ENCODE results near the gene KIR3DL1. TPM values are rescaled to one million over a fixed set of nuclear protein-coding genes. Genes with fewer than 3 reads are reported as not detected.
"Not testable (repeated sequence)": the region's sequence is repeated elsewhere in the genome, so short reads cannot be mapped to it uniquely, and the experiment has no call there.

Gene KIR3DL1
- total and polyA plus RNA-seq, 2 of the 13 experiments (the other 11 are each of a cell fraction or from before 2014, with no cell fraction given), result not detected

GRCh38 chr19:54771018-54771960, 45.0 kb upstream of the KIR3DL1 start:
- H3K4me1 ChIP-seq (ENCODE audit: insufficient read depth, low read length); H3K9ac ChIP-seq (ENCODE audit: insufficient read depth, low read depth, low read length); in situ Hi-C loops (cut with HindIII; ENCODE audit: extremely low pct_ligation_motif_present, low pct_unique_long_range_greater_than_20kb); H2AFZ ChIP-seq (ENCODE audit: low read length); FAIRE-seq; H3K79me2 ChIP-seq (ENCODE audit: insufficient read depth, low read length); H3K36me3 ChIP-seq (replicated peaks in 1 of 2; ENCODE audit: control insufficient read depth in 1 of 2, insufficient read depth in 2 of 2, low read length in 2 of 2); H3K4me3 ChIP-seq (replicated peaks in 1 of 3; ENCODE audit: insufficient read depth in 1 of 3, low read depth in 2 of 3, low read length in 3 of 3); H3K4me2 ChIP-seq (ENCODE audit: low read depth, low read length); intact Hi-C loops (cut with micrococcal nuclease; ENCODE audit: unreplicated experiment); BruUV-seq (replicated peaks); ATAC-seq; H3K27me3 ChIP-seq (ENCODE audit: control insufficient read depth in 1 of 2, insufficient read depth in 2 of 2, low read length in 2 of 2); H3K27ac ChIP-seq (ENCODE audit: extremely low read length, insufficient read depth, low read length); POLR2A ChIA-PET; CTCF ChIA-PET (ENCODE audit: low intra/inter-chr PET ratio, low total read pairs); H3K9me3 ChIP-seq (ENCODE audit: low read length); H4K20me1 ChIP-seq (ENCODE audit: insufficient read depth, low read length): not testable (repeated sequence)
- TF ChIP-seq FOSL2 (CRISPR knock-in tag; IDR thresholded peaks at IDR 0.05), result peak; percentile 35
- DNase-seq (ENCODE audit: low spot score), result peak; percentile 52
- WGBS (ENCODE audit: low lambda C conversion rate), result 14% methylated on average over 11 of the region's 15 CpGs

- DNase-seq (ENCODE audit: low spot score); H3K79me2 ChIP-seq (ENCODE audit: insufficient read depth, low read length); H3K9ac ChIP-seq (ENCODE audit: insufficient read depth, low read depth, low read length); H3K27me3 ChIP-seq (ENCODE audit: control insufficient read depth in 1 of 2, insufficient read depth in 2 of 2, low read length in 2 of 2); H3K27ac ChIP-seq (ENCODE audit: extremely low read length, insufficient read depth, low read length); FAIRE-seq; ATAC-seq; intact Hi-C loops (cut with micrococcal nuclease; ENCODE audit: unreplicated experiment); H3K4me2 ChIP-seq (ENCODE audit: low read depth, low read length); POLR2A ChIA-PET; H4K20me1 ChIP-seq (ENCODE audit: insufficient read depth, low read length); H3K4me3 ChIP-seq (replicated peaks in 1 of 3; ENCODE audit: insufficient read depth in 1 of 3, low read depth in 2 of 3, low read length in 3 of 3); H3K36me3 ChIP-seq (replicated peaks in 1 of 2; ENCODE audit: control insufficient read depth in 1 of 2, insufficient read depth in 2 of 2, low read length in 2 of 2); in situ Hi-C loops (cut with HindIII; ENCODE audit: extremely low pct_ligation_motif_present, low pct_unique_long_range_greater_than_20kb); CTCF ChIA-PET (ENCODE audit: low intra/inter-chr PET ratio, low total read pairs); H3K4me1 ChIP-seq (ENCODE audit: insufficient read depth, low read length); H3K9me3 ChIP-seq (ENCODE audit: low read length); H2AFZ ChIP-seq (ENCODE audit: low read length); BruUV-seq (replicated peaks): not testable (repeated sequence)
- 6% methylated on average over 2 of the region's 2 CpGs for WGBS (ENCODE audit: low lambda C conversion rate)
Measured at GRCh38 chr19:54772666-54773065, 43.6 kb upstream of the KIR3DL1 start.

GRCh38 chr19:54775095-54775815, 41.0 kb upstream of the KIR3DL1 start:
- POLR2A ChIA-PET; H4K20me1 ChIP-seq (ENCODE audit: insufficient read depth, low read length); in situ Hi-C loops (cut with HindIII; ENCODE audit: extremely low pct_ligation_motif_present, low pct_unique_long_range_greater_than_20kb); H3K4me1 ChIP-seq (ENCODE audit: insufficient read depth, low read length); H3K9ac ChIP-seq (ENCODE audit: insufficient read depth, low read depth, low read length); CTCF ChIA-PET (ENCODE audit: low intra/inter-chr PET ratio, low total read pairs); DNase-seq (ENCODE audit: low spot score); intact Hi-C loops (cut with micrococcal nuclease; ENCODE audit: unreplicated experiment); H3K27me3 ChIP-seq (ENCODE audit: control insufficient read depth in 1 of 2, insufficient read depth in 2 of 2, low read length in 2 of 2); BruUV-seq (replicated peaks); H2AFZ ChIP-seq (ENCODE audit: low read length); FAIRE-seq; H3K9me3 ChIP-seq (ENCODE audit: low read length); H3K4me3 ChIP-seq (replicated peaks in 1 of 3; ENCODE audit: insufficient read depth in 1 of 3, low read depth in 2 of 3, low read length in 3 of 3); H3K27ac ChIP-seq (ENCODE audit: extremely low read length, insufficient read depth, low read length); H3K4me2 ChIP-seq (ENCODE audit: low read depth, low read length); H3K79me2 ChIP-seq (ENCODE audit: insufficient read depth, low read length); ATAC-seq; H3K36me3 ChIP-seq (replicated peaks in 1 of 2; ENCODE audit: control insufficient read depth in 1 of 2, insufficient read depth in 2 of 2, low read length in 2 of 2): not testable (repeated sequence)
- WGBS (ENCODE audit: low lambda C conversion rate), result 20% methylated on average over 12 of the region's 12 CpGs

- H3K27me3 ChIP-seq (ENCODE audit: control insufficient read depth in 1 of 2, insufficient read depth in 2 of 2, low read length in 2 of 2); in situ Hi-C loops (cut with HindIII; ENCODE audit: extremely low pct_ligation_motif_present, low pct_unique_long_range_greater_than_20kb); CTCF ChIA-PET (ENCODE audit: low intra/inter-chr PET ratio, low total read pairs); H3K4me3 ChIP-seq (replicated peaks in 1 of 3; ENCODE audit: insufficient read depth in 1 of 3, low read depth in 2 of 3, low read length in 3 of 3); FAIRE-seq; H2AFZ ChIP-seq (ENCODE audit: low read length); H3K9me3 ChIP-seq (ENCODE audit: low read length); ATAC-seq; BruUV-seq (replicated peaks); H3K4me1 ChIP-seq (ENCODE audit: insufficient read depth, low read length); POLR2A ChIA-PET; H4K20me1 ChIP-seq (ENCODE audit: insufficient read depth, low read length); DNase-seq (ENCODE audit: low spot score); H3K36me3 ChIP-seq (replicated peaks in 1 of 2; ENCODE audit: control insufficient read depth in 1 of 2, insufficient read depth in 2 of 2, low read length in 2 of 2); H3K79me2 ChIP-seq (ENCODE audit: insufficient read depth, low read length); H3K27ac ChIP-seq (ENCODE audit: extremely low read length, insufficient read depth, low read length); intact Hi-C loops (cut with micrococcal nuclease; ENCODE audit: unreplicated experiment); H3K4me2 ChIP-seq (ENCODE audit: low read depth, low read length); H3K9ac ChIP-seq (ENCODE audit: insufficient read depth, low read depth, low read length): not testable (repeated sequence)
- WGBS (ENCODE audit: low lambda C conversion rate), result 19% methylated on average over 8 of the region's 8 CpGs
Measured at GRCh38 chr19:54775830-54776229, 40.4 kb upstream of the KIR3DL1 start.

Data from HepG2 (cell line).